Activated T-cell treated with anti-CD3 and anti-CD28 coated beads for 48 hours (primary cell): ENCODE measurements around the gene ARHGEF25.
"Not testable (repeated sequence)": the region's sequence is repeated elsewhere in the genome, so short reads cannot be mapped to it uniquely, and the experiment has no call there.

Experiments
- DNase-seq: peaks from one replicate; pipeline ENCODE4 v3.0.0-alpha.2; 2020; ENCODE audit warnings: low read depth

The ARHGEF25 gene

DNA sequence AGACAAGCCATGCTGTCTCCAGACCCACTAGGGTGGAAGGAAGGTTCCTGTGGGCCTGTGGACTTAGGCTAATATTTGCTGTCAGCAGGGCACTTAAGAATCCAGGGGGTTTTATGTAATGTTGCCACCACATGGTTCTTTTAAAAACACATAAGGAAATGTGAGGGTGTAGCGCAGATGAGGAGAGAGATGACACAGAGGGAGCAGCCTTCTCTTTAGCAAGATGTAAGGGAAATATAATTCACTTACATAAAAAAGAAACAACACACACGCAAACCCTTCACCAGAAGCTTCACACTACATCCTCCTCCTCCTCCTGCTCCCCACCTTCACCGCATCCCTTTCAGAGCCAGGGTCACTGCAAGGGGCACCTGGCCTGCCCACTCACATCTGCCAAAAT is 25.1 kb upstream of the ARHGEF25 start:
- DNase-seq = no peak

DNA sequence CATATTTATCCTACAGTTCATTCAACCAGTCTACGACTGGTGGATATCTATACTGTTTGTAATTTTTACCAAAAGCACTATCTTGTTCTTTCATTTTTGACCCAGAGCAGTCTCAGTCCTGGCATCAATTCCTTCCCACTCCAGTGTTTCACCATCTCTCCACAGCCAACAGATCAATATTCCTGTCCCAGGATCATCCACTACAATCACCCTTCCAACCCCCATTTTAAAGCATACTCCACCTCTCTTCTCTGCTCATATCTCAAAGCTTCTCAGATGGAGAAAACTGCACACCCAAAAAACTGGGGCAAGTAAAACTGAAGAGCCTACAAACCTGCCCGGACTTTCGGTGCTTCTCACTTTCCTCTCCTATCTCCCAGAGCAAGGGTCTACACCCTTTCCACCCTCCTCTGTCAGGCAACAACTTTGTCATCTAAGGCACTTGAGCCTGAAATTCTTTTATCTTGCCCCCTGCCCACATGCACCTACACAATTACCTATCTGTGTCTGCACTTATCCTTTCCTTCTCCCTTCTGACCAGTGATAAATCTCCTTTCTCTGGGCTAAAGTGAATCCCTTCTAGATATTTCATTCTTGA is 24.3 kb upstream of the ARHGEF25 start:
- DNase-seq = no peak

DNA sequence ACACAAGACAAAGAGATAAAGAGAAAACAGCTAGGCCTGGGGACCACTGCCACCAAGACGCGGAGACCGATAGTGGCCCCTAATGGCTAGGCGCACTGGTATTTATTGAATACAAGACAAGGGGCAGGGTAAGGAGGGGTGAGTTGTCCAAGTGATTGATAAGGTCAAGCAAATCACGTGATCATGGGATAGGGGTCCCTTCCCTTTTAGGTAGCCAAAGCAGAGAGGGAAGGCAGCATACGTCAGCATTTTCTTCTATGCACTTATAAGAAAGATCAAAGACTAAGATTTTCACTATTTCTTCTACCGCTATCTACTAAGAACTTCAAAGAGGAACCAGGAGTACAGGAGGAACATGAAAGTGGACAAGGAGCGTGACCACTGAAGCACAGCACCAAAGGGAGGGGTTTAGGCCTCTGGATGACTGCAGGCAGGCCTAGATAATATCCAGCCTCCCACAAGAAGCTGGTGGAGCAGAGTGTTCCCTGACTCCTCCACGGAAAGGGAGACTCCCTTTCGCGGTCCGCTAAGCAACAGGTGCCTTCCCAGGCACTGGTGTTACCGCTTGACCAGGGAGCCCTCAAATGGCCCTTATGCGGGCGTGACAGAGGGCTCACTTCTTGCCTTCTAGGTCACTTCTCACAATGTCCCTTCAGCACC is 22.2 kb upstream of the ARHGEF25 start:
- DNase-seq = not testable (repeated sequence)

DNA sequence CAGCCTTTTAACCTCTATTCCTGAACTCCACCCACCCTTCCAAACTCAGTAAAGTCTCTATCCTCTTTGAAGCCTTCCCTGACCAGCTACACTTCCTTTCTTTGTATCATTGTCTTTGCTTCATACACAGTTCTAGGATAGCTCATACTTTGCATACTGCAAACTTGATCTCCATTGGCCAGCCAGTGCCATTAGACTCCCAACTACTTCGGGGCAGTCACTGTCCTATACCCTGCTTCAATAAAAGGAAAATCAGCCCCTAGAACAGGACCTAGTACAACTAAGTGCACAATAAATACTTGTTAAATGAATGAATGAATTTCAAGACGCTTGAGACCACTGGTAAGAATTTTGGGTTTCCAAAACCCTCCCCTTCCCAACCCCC is 20.8 kb upstream of the ARHGEF25 start:
- no peak for DNase-seq

DNA sequence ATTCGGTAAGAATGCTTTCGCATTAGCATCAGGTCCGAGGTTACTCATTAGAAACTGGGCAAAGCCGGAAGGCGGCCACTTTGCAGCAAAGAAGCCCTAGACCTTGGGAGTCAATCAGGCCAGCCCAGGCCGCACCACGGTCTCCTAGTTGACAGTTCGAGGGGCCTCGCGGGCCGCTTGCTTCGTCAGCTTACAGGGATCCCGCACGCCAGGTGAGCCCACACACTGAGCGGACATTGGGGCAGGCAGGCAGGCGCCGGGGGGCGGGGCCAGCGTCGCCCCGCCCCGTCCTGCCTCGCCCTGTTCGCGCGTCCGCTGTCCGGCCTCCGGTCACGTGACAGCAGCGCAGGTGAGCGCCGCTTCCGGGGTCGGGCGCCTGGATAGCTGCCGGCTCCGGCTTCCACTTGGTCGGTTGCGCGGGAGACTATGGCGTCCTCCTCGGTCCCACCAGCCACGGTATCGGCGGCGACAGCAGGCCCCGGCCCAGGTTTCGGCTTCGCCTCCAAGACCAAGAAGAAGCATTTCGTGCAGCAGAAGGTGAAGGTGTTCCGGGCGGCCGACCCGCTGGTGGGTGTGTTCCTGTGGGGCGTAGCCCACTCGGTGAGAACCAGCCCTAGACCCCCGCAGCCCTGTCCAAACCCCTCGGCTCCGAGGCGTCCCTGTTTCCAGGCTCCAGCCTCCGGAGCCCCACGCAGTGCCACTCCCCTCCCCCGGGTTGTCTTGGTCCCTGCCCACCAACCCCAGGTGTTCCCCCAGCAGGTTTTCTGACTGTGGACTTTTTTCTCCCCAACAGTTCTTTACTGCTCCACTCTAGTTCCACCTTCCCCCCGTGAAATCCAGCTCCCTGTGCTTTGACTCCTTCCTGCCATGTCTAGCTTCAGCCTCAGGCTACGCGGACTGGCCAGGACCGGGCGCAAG is 20.1 kb upstream of the ARHGEF25 start, which contains the start of gene PIP4K2C:
Gene PIP4K2C, plus strand, starts transcription at position 329 of the 918 bp plus-strand sequence. Its CDS starts 98 bp downstream, at position 427.
- peak; percentile 79 for DNase-seq

DNA sequence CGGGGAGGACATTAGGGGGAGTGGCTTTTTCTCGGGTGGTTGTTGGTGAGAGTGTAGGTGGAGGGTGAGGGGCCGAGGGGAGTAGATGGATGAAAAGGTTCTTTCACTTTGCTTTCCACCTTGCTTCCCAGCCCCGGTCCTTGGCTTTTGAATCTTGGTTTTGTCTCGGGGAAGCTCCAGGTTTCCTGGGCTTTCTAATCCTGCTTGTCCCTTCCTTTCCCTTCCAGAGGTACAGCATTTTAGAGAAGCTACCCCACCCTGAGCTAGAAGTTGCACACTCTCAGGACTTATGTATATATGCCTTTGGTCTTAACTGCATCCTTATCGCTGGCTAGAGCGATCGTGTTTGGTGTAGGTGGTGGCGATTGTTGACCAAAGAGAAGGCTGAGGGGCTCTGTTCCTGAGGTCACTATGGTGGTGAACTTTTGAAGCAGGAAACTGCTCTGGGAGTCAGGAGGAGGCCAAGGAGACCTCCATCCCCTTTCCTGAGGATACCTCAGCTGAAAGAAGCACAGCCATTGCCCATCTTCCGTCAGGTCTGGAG is 19.4 kb upstream of the ARHGEF25 start:
- no peak for DNase-seq

DNA sequence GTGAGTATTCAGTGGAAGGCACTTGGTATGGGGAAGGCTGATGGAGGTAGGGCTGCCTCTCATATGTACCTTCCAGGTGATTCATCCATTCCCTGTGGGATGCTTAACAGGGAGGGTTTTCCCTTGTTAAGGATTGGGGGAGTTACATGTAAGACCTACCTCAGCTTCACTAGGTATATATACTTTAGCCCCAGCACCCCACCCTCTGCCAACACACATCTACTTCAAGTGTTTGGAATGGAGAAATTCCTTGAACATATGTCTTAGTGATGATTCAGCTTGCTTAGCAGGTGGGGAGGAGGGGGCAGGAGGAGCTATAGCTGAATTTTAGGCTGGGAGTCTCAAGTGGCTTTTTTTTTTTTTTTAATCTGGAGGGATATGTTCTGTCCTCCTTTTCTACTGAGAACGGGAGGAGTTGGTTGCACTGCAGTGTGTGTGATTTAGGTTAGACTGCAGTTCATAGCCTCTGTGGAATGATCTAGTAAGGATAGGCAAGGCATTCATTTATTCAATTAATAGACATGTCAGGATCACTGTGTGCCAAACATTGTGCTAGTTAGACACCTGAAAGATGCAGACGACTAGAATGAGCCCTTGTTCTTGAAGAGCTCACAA is 18.6 kb upstream of the ARHGEF25 start:
- no peak for DNase-seq

DNA sequence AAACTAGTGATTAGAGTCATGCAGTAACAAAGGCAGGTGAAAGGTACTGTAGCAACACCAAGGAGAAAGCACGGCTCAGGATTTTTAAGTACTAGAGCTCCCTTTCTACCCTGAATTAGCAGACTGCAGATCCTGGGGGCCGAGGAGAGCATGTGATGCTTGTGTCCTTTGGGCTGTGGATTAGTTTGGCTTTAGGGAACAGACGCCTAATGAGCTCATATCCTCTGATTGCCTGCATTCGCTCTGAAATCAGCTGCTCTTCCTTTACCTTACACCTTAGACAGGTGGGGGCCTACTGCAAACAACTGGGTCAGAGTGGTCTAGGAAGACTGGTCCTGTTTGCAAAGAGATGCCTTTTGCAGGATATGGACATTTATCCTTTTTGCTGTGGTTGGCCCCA is 18.0 kb upstream of the ARHGEF25 start:
- DNase-seq = no peak

DNA sequence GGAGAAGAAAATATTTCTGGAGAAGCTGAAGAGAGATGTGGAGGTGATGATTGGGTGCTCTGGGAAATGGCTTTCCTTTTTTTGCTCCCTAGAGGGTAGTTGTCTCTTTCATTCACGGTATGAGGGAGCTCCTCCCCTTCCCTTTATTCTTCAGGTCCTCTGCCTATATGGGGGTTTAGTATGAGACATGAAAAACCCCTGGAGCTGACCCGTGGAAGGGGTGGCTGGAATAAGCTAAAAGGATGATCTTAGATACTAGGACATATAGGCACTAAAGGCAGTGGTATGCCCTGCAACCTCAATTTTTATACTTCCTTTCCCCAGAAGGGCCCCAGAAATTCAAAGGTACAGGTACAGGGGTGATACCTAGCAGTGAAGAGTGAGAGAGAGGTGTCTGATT is 10.8 kb upstream of the ARHGEF25 start:
- DNase-seq = no peak

DNA sequence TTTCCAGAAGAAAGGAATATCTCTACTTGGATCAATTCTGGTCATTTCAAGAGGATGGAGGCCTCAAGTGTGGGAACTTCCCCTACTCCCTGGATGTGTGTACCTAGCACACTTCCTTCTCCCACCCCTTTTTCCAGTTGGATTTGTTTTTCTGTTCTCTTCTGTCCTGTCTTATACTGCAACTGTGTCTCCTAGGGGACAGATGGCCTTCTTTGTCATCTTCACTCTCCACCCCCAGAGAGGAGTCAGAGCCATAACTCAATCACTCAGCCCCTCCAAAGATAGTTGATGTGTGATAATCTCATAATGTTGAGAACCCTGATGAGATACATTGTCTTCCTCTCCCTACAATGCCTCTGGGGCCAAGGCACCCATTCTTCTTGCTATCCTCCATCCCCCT is 8.7 kb upstream of the ARHGEF25 start:
- DNase-seq = no peak

DNA sequence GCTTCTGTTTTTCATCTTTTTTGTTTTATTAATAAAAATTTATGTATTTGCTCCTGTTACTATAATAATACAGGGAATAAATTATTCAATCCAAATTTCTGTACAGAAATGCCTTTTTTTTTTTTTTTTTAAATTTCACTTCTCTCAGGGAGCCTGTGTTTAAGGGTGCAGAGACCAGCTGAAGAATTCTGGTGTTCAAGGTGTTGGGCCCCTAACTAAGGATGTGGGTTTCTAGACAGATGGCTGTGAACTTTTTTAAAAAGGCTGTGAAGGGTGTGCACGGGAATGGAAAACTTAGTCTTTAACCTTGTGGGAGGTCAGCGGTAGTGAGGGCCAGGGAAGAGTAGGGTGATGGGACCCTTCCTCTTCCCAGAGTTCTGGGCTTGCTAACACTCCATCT is 7.9 kb upstream of the ARHGEF25 start:
- DNase-seq = no peak

DNA sequence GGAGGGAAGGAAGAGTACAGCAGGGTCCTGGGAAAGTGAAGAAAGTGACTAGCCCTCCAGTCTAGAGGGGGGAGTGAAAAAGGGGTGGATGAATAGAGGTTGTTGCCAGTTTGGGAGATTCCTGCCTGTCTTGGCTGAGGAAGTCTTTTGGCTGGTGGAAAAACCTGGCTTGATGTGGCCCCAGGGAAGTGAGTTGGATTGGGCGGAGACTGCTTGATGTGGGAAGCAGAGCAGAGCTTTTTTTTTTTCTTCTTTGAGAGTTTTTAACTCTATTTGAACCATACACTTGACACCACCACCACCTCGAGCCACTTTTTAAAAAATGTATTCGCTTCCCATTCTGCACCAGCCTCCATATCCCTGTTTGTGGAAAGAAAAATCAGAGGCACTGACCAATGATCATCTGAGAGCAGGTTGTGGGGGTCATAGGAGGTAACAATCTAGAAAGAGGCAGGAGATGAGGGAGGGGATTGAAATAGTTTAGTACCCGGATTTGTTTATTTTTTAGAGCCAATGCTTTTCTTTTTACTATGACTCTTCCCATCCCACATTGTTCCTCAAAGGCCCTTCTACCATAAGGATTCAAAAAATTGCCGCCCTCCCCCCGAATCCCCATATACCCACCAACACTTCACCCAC is 7.3 kb upstream of the ARHGEF25 start:
- no peak for DNase-seq

DNA sequence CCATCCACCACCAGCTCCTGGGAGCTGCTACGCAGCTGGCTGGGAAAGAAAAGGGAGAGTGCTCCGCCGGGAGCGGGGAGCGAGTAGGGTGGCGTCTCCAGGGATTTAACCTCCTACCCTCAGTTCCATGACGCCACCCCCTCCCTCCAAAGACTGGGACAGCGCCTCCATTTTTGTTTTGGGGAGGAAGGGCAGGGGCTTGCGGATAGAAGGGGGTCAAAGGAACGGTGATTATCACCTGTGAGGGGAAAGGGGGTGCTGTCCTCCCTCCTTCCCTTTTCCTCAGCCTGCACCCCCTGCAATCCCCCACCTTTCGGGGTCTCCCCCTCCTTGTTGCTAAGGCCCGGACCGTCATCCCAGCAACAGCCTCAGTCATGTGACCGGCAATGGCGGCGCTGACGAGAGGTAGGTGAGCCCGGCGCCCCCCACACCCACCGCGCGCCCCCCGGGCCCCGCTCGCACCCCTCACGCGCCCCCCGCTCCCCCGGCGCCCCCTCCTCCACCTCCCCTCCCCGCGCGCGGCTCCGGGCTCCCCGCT is 6.7 kb upstream of the ARHGEF25 start, which contains the start of gene DTX3:
Gene DTX3, plus strand, starts transcription at position 371 of the 538 bp plus-strand sequence. CDS start 1,694 bp downstream, outside the sequence.
- DNase-seq = no peak

DNA sequence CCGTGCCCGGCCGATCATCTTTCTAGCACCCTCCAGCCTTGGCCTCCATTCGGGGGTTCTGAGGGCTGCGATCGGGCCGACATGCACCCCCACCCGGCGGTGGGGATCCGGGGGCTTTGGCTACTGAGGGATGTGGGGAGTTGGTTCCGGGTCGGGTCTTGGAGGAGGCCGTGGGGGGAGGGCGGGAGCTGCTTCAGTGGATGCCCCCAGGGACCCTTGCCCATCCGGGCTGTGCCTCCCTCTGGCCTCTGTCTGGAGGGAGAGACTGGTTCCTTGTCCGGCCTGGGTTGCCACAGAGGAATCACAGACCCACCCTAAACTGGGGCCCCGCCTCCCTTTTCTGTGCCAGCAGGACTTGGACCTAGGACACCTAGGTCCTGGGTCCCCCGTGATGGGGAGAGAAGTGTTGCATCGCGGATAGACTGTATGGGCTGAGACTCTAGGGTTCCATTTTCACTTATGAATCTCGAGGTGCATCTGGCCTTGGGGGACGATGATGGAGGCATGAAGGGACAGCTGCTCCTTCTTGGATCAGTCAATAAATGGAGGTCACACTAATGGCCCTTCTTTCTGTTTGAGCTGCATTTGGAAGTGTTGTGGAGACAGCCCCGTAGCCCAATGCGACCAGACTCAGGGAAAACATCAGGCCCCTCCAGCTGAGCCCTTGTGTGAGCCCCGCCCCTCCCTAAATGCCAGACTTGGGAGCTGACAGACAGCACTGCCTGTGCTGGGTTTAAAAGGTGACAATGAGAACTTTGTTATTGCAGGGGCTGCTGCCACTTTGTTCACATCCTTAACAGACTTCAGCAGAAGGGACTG is 6.0 kb upstream of the ARHGEF25 start:
- no peak for DNase-seq

DNA sequence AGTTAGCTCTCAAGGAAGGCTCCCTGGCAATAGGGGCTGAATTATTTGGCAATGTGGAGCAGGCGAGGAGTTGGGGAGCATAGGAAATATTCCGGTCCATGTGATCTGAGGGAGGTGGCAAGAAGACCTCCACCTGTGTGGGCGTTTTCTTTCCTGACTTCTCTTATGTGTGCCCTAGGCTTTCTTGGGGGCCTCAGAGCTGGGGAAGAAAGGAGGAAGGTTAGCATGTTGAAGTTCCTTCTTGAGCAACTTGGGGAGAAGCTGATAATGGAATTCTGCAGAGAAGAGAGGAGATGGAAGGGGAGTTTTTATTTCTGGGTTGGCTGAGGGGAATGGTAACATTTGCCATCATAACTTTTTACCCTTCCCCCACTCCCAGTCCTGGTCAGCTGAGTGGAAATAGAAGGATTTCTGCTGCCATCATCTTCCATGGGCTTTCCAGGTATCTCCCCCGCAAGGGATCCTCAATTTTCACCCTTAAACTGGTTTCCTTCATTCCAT is 5.4 kb upstream of the ARHGEF25 start:
- no peak for DNase-seq

DNA sequence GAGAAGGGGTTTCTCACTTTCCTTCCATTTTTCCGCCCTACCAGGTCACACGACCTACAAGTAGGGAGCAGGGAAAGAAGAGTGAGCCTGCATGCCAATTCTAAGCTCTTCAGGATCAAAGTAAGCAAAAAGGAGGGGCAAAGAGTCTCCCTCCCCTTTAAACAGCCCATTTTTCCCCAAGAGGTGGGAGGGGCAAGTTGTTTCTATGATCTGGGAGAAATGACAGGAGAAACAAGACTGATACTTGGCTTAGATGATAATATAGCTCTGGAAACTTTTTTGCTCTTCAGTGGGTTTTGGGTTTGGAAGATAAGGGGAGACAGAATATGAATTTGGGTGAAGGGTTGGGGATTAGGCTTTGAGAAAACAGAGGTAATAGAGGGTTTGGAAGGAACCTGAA is 4.8 kb upstream of the ARHGEF25 start:
- no peak for DNase-seq

DNA sequence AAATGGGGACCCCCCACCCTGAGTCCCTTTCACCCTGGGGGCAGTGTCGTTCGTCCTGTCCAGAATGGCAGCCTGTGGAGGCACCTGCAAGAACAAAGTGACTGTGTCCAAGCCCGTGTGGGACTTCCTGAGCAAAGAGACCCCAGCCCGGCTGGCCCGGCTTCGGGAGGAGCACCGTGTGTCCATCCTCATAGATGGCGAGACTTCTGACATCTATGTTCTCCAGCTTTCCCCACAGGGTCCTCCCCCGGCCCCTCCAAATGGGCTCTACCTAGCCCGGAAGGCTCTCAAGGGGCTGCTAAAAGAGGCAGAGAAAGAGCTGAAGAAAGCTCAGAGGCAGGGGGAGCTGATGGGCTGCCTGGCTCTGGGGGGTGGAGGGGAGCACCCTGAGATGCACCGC is 4.4 kb upstream of the ARHGEF25 start:
- DNase-seq = no peak

DNA sequence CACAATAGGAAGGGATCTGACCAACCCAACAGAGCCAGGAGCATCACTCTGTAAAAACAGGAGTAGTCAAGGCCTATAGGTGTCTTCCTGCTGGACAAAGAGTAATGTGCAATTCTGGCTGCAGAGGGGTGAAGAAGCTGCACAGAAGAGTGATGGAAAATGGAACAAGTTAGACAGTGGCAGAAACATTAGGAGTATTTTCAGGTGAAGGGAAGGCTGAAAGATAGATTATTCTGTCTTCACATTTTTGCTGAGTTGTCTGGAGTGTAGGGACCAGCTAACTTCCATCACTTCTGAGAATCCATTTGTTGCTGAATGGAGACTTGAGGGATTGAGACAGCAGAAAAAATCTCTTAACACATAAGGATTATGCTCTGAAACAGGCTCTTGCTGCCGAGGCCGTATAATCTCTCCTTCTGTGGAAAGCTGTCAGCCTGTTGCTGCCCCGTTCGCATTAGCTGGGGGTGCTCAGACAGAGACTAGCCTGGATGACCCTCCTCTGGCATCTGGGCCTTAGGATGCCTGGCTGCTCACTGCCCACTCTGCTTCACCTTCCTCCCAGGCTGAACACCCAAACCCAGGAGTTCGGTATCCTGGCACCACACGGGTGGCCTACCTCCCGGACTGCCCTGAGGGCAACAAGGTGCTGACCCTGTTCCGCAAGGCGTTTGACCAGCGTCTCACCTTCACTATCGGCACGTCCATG is 3.1 kb upstream of the ARHGEF25 start:
- DNase-seq = no peak

DNA sequence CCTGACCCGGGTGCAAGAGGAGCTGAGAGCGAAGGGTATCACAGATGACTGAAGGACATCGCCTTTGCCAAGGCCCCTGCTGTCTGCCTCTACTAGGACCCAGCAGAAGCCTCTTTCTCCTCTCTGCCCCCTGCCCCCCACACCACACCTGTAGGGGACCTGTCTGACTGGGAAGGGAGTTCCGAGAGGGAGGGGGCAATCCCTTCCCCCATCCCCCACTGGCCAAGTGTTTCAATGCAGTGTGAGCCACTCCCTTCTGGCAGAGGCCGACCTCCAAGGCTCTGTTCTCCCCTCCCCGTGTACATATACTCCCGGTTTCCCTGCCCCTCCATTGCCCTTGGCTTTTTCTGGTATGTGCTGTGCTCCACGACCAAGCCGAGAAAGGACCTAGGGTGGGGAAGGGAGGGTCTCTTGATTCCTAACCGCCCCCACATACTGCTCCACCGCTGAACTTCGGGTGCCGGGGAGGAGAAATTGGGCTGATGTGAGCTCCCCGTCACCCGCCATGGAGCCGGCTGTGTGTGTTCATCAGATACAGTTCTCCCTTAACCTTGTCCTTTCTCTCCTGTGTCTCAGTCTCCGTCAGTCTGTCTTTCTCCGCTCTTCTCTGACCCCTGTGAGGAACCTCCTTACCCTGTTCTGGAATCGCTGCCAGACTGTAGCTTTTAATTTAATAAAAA is 2.0 kb upstream of the ARHGEF25 start:
- no peak for DNase-seq
